Measurements from ENCODE around the gene EPB41L5. TPM values are rescaled to one million over a fixed set of nuclear protein-coding genes. Genes with fewer than 3 reads are reported as not detected.
"Not testable (repeated sequence)": the region's sequence is repeated elsewhere in the genome, so short reads cannot be mapped to it uniquely, and the experiment has no call there.

Gene EPB41L5
- total and polyA plus RNA-seq, 2 experiments from 2014 or later: 31.1 to 41.7 TPM

DNA sequence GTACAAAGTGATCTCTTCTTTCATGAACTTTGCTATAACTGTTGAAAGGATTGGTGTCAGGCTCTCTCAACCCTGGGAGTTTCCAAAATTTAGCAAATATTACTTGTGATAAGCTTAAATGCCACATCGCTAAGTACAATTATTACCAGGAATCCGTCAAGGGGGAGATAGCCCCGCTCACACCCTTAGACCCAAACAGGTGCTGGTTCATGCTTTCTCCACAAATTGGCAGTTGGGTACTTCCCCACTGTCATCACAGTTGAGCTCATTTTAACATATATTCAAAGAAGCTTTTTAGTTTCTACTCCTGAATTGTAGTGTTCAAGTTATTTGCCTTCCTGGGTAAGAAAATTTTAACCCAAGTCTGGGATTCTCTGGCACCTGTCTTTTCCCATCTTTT, 29.8 kb upstream of the EPB41L5 start:
- Histone ChIP-seq H3K27ac (no peak overlapping the region), H4K20me1 (ENCODE audit: insufficient read depth, poor library complexity, severe bottlenecking) (no peaks in the 10 kb centered on the region), H2AFZ (no peak overlapping the region), H3K4me1 (ENCODE audit: insufficient read depth) (no peaks in the 10 kb centered on the region), H3K4me2 (no peak overlapping the region), H3K9me2 (replicated peaks; ENCODE audit: insufficient read depth) (no peaks in the 10 kb centered on the region), H3K9me3 (ENCODE audit: low read depth) (no peaks in the 10 kb centered on the region), H3K79me2 (no peaks in the 10 kb centered on the region), H3K36me3 (replicated peaks; ENCODE audit: insufficient read depth, low read depth) (no peaks in the 10 kb centered on the region), H3K27me3 (no peaks in the 10 kb centered on the region), H3K4me3 (no peak overlapping the region)
- TF ChIP-seq EZH2 (IDR thresholded peaks at IDR 0.05; ENCODE audit: borderline replicate concordance) (no peak), CTCF (IDR thresholded peaks at IDR 0.05; ENCODE audit: poor library complexity) (no peak), EZH2phosphoT487 (IDR thresholded peaks at IDR 0.05; ENCODE audit: low read depth, severe bottlenecking, unreplicated experiment) (no peak)
- DNase-seq (ENCODE audit: low spot score): no peak
- 96% methylated on average over 3 of the region's 3 CpGs for WGBS (ENCODE audit: low lambda C conversion rate, missing lambda C conversion rate)

DNA sequence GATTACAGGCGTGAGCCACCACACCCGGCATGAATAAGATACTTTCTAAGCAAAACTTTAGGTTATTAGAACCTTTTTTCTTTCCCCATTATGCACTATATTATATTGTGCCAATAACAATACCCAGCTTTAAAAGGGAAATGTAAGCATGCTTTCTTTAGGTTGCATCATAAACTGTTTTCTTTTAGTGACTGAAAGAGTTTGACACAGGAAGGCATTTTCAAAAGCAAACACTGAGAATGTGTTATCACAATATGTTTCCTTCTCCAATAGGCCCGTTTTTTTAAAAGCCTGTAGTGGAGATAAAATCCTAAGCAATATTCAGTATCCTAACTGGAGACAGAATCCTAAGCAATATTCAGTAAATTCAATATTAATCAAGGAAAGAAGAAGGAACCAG, 16.7 kb upstream of the EPB41L5 start:
- H3K79me2 ChIP-seq: no peaks in the 10 kb centered on the region
- no peak overlapping the region for H3K27ac ChIP-seq
- no peak overlapping the region for H3K4me3 ChIP-seq
- WGBS (ENCODE audit: low lambda C conversion rate, missing lambda C conversion rate): 87% methylated on average over 3 of the region's 3 CpGs
- H2AFZ ChIP-seq: no peak overlapping the region
- no peaks in the 10 kb centered on the region for H3K9me3 ChIP-seq (ENCODE audit: low read depth)
- DNase-seq (ENCODE audit: low spot score): no peak
- H3K4me1 ChIP-seq (ENCODE audit: insufficient read depth): no peaks in the 10 kb centered on the region
- H4K20me1 ChIP-seq (ENCODE audit: insufficient read depth, poor library complexity, severe bottlenecking): no peaks in the 10 kb centered on the region
- H3K4me2 ChIP-seq: no peak overlapping the region
- TF ChIP-seq EZH2 (IDR thresholded peaks at IDR 0.05; ENCODE audit: borderline replicate concordance) (no peak), CTCF (IDR thresholded peaks at IDR 0.05; ENCODE audit: poor library complexity) (no peak), EZH2phosphoT487 (IDR thresholded peaks at IDR 0.05; ENCODE audit: low read depth, severe bottlenecking, unreplicated experiment) (no peak)
- H3K9me2 ChIP-seq (replicated peaks; ENCODE audit: insufficient read depth): no peaks in the 10 kb centered on the region
- no peaks in the 10 kb centered on the region for H3K27me3 ChIP-seq
- no peaks in the 10 kb centered on the region for H3K36me3 ChIP-seq (replicated peaks; ENCODE audit: insufficient read depth, low read depth)

GRCh38 chr2:119996896-119997891, 15.7 kb upstream of the EPB41L5 start:
- H3K36me3 ChIP-seq (replicated peaks; ENCODE audit: insufficient read depth, low read depth); H3K27me3 ChIP-seq; H3K4me1 ChIP-seq (ENCODE audit: insufficient read depth); H3K9me2 ChIP-seq (replicated peaks; ENCODE audit: insufficient read depth); H3K79me2 ChIP-seq; DNase-seq (ENCODE audit: low spot score); H3K27ac ChIP-seq; H3K9me3 ChIP-seq (ENCODE audit: low read depth); H3K4me3 ChIP-seq; H4K20me1 ChIP-seq (ENCODE audit: insufficient read depth, poor library complexity, severe bottlenecking); H2AFZ ChIP-seq: not testable (repeated sequence)
- 77% methylated on average over 50 of the region's 55 CpGs for WGBS (ENCODE audit: low lambda C conversion rate, missing lambda C conversion rate)
- H3K4me2 ChIP-seq: peak overlapping the region; percentile 68

DNA sequence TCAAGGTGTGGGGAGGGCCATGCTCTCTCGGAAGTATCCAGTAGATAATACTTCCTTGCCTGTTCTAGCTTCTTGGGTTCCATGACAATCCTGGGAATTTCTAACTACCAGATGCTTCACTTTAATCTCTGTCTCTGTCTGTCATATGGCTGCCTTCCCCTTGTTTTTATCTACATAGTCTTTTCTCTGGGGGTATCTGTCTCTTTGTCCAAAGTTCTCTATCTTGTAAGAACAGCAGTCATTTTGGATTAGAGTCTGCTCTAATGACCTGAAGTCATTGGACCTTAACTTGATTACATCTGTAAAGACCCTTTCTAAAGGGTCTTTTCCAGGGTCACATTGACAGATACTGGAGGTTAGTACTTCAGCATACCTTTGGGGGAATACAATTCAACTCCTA, 11.4 kb upstream of the EPB41L5 start:
- Histone ChIP-seq H3K9me3 (ENCODE audit: low read depth) (no peaks in the 10 kb centered on the region), H3K79me2 (no peaks in the 10 kb centered on the region), H3K9me2 (replicated peaks; ENCODE audit: insufficient read depth) (no peaks in the 10 kb centered on the region), H4K20me1 (ENCODE audit: insufficient read depth, poor library complexity, severe bottlenecking) (no peaks in the 10 kb centered on the region), H3K36me3 (replicated peaks; ENCODE audit: insufficient read depth, low read depth) (no peaks in the 10 kb centered on the region), H3K27me3 (no peaks in the 10 kb centered on the region), H3K4me1 (ENCODE audit: insufficient read depth) (no peaks in the 10 kb centered on the region), H2AFZ (no peak overlapping the region), H3K27ac (no peak overlapping the region), H3K4me3 (no peak overlapping the region), H3K4me2 (no peak overlapping the region)
- no peak for TF ChIP-seq CTCF (IDR thresholded peaks at IDR 0.05; ENCODE audit: poor library complexity)
- no peak for TF ChIP-seq EZH2phosphoT487 (IDR thresholded peaks at IDR 0.05; ENCODE audit: low read depth, severe bottlenecking, unreplicated experiment)
- no peak for TF ChIP-seq EZH2 (IDR thresholded peaks at IDR 0.05; ENCODE audit: borderline replicate concordance)
- 61% methylated on average over 1 of the region's 1 CpG for WGBS (ENCODE audit: low lambda C conversion rate, missing lambda C conversion rate)
- DNase-seq (ENCODE audit: low spot score): no peak

Measured in hepatocyte (in vitro differentiated cells).